Stimulated activated CD4-positive, alpha-beta T cell treated with anti-CD3 and anti-CD28 coated beads, TNF-alpha, amount 100 ng/mL, for 24 hours (primary cell): ENCODE measurements around the gene TSPYL4.

Experiments used
- DNase-seq, 3 experiments: peaks; one replicate each; pipeline ENCODE4 v3.0.0-alpha.2; 2020; ENCODE audit warnings: low read depth in 3 of 3

TSPYL4 gene

GRCh38 chr6:116229287-116229913, 24.5 kb downstream of the TSPYL4 start:
- no peak for DNase-seq

GRCh38 chr6:116223355-116223754, 30.5 kb downstream of the TSPYL4 start:
- no peak for DNase-seq

- no peak for DNase-seq
Measured at GRCh38 chr6:116221911-116222310, 32.0 kb downstream of the TSPYL4 start.

- no peak for DNase-seq
Measured at GRCh38 chr6:116221067-116221466, 32.8 kb downstream of the TSPYL4 start.

- DNase-seq = no peak
Measured at GRCh38 chr6:116218866-116219265, 35.0 kb downstream of the TSPYL4 start.

- DNase-seq = no peak
Measured at GRCh38 chr6:116218172-116218633, 35.7 kb downstream of the TSPYL4 start.

GRCh38 chr6:116217069-116217468, 36.8 kb downstream of the TSPYL4 start:
- no peak for DNase-seq

- no peak for DNase-seq
Measured at GRCh38 chr6:116215414-116215813, 38.5 kb downstream of the TSPYL4 start.

GRCh38 chr6:116214681-116215080, 39.2 kb downstream of the TSPYL4 start:
- DNase-seq = no peak

- DNase-seq = no peak
Measured at GRCh38 chr6:116210750-116211425, 43.0 kb downstream of the TSPYL4 start.

GRCh38 chr6:116210316-116210715, 43.6 kb downstream of the TSPYL4 start:
- DNase-seq = no peak

GRCh38 chr6:116208056-116208785, 45.7 kb downstream of the TSPYL4 start:
- DNase-seq = no peak

- no peak for DNase-seq
Measured at GRCh38 chr6:116206231-116206903, 47.5 kb downstream of the TSPYL4 start.

- no peak for DNase-seq
Measured at GRCh38 chr6:116205281-116205680, 48.6 kb downstream of the TSPYL4 start.

- DNase-seq = no peak
Measured at GRCh38 chr6:116201538-116201937, 52.3 kb downstream of the TSPYL4 start.

GRCh38 chr6:116200619-116201249, 53.1 kb downstream of the TSPYL4 start:
- no peak for DNase-seq
